Measurements from ENCODE around the gene HEATR5A. TPM values are rescaled to one million over a fixed set of nuclear protein-coding genes. Genes with fewer than 3 reads are reported as not detected.

The HEATR5A gene
- total and polyA plus RNA-seq, 2 of the 13 experiments (the other 11 are each of a cell fraction or from before 2014, with no cell fraction given): 36.4 to 105 TPM

DNA sequence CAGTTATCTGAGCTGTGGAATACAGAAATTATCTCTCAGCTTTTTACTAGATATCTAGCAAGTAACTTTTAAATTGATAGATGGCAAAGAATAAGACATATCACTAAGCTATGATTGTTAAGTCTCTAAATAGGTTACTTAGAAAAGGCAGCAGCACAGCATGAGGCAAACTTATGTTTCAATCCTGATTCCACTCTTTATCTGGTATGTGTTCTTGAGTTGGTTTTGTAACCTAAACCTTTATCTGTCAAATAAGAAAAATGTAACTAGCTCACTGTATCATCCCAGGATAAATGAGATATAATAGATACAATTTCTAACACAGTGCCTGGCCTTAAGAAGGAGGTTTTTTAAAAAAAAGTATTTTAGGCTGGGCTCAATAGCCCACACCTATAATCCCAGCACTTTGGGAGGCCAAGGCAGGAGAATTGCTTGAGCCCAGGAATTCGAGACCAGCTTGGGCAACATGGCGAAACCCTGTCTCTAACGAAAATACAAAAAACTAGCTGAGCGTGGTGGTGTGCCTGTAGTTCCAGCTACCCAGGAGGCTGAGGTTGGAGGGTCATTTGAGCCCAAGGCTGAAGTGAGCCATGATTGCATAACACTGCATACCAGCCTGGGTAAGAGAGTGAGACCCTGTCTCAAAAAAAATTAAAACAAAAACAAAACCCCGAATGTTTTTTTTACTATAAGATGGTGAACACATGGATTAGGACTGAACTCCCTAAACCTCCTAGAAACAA is 56.8 kb downstream of the HEATR5A start (continued):
- TF ChIP-seq, protein P1, sequence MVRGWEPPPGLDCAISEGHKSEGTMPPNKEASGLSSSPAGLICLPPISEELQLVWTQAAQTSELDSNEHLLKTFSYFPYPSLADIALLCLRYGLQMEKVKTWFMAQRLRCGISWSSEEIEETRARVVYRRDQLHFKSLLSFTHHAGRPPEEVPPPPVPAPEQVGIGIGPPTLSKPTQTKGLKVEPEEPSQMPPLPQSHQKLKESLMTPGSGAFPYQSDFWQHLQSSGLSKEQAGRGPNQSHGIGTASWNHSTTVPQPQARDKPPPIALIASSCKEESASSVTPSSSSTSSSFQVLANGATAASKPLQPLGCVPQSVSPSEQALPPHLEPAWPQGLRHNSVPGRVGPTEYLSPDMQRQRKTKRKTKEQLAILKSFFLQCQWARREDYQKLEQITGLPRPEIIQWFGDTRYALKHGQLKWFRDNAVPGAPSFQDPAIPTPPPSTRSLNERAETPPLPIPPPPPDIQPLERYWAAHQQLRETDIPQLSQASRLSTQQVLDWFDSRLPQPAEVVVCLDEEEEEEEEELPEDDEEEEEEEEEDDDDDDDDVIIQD (CRISPR knock-in tag; IDR thresholded peaks at IDR 0.05; ENCODE audit: low read depth): peak; percentile 72; the same call in 1 of the 2 replicates
- peak; percentile 83 for TF ChIP-seq CEBPG (CRISPR knock-in tag; IDR thresholded peaks at IDR 0.05)
- TF ChIP-seq TEF (CRISPR knock-in tag; IDR thresholded peaks at IDR 0.05): peak; percentile 95
- TF ChIP-seq U2AF1 (optimal IDR thresholded peaks at IDR 0.05; ENCODE audit: low read depth, low read length): no peak
- TF ChIP-seq SOX6 (IDR thresholded peaks at IDR 0.05): no peak
- TF ChIP-seq SOX6 (CRISPR knock-in tag; IDR thresholded peaks at IDR 0.05): 0 out of 2 replicates have a peak, but pooled peaks have one; percentile 8
- TF ChIP-seq ZMYM4 (CRISPR knock-in tag; IDR thresholded peaks at IDR 0.05): peak; percentile 70
- TF ChIP-seq, protein P2, sequence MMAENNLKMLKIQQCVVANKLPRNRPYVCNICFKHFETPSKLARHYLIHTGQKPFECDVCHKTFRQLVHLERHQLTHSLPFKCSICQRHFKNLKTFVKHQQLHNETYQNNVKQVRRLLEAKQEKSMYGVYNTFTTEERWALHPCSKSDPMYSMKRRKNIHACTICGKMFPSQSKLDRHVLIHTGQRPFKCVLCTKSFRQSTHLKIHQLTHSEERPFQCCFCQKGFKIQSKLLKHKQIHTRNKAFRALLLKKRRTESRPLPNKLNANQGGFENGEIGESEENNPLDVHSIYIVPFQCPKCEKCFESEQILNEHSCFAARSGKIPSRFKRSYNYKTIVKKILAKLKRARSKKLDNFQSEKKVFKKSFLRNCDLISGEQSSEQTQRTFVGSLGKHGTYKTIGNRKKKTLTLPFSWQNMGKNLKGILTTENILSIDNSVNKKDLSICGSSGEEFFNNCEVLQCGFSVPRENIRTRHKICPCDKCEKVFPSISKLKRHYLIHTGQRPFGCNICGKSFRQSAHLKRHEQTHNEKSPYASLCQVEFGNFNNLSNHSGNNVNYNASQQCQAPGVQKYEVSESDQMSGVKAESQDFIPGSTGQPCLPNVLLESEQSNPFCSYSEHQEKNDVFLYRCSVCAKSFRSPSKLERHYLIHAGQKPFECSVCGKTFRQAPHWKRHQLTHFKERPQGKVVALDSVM (CRISPR knock-in tag; IDR thresholded peaks at IDR 0.05): peak; percentile 83
- TF ChIP-seq MED1 (CRISPR knock-in tag; IDR thresholded peaks at IDR 0.05): peak; percentile 26; the same call in 1 of the 2 replicates
- TF ChIP-seq CEBPB (IDR thresholded peaks at IDR 0.05; ENCODE audit: borderline replicate concordance, low read depth, low read length): peak; percentile 73; the same call in 1 of the 2 replicates
- TF ChIP-seq, protein P3, sequence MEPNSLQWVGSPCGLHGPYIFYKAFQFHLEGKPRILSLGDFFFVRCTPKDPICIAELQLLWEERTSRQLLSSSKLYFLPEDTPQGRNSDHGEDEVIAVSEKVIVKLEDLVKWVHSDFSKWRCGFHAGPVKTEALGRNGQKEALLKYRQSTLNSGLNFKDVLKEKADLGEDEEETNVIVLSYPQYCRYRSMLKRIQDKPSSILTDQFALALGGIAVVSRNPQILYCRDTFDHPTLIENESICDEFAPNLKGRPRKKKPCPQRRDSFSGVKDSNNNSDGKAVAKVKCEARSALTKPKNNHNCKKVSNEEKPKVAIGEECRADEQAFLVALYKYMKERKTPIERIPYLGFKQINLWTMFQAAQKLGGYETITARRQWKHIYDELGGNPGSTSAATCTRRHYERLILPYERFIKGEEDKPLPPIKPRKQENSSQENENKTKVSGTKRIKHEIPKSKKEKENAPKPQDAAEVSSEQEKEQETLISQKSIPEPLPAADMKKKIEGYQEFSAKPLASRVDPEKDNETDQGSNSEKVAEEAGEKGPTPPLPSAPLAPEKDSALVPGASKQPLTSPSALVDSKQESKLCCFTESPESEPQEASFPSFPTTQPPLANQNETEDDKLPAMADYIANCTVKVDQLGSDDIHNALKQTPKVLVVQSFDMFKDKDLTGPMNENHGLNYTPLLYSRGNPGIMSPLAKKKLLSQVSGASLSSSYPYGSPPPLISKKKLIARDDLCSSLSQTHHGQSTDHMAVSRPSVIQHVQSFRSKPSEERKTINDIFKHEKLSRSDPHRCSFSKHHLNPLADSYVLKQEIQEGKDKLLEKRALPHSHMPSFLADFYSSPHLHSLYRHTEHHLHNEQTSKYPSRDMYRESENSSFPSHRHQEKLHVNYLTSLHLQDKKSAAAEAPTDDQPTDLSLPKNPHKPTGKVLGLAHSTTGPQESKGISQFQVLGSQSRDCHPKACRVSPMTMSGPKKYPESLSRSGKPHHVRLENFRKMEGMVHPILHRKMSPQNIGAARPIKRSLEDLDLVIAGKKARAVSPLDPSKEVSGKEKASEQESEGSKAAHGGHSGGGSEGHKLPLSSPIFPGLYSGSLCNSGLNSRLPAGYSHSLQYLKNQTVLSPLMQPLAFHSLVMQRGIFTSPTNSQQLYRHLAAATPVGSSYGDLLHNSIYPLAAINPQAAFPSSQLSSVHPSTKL (CRISPR knock-in tag; IDR thresholded peaks at IDR 0.05): peak; percentile 45
- no peak for TF ChIP-seq ZNF772 (CRISPR knock-in tag; IDR thresholded peaks at IDR 0.05)
- TF ChIP-seq GATAD2A (CRISPR knock-in tag; IDR thresholded peaks at IDR 0.05): 0 out of 2 replicates have a peak, but pooled peaks have one; percentile 30
- no peak for TF ChIP-seq CCAR2 (optimal IDR thresholded peaks at IDR 0.05; ENCODE audit: low read depth, low read length)
- 0 out of 2 replicates have a peak, but pooled peaks have one; percentile 24 for TF ChIP-seq REPIN1 (CRISPR knock-in tag; IDR thresholded peaks at IDR 0.05; ENCODE audit: borderline replicate concordance, low read depth)
- no peak for TF ChIP-seq PAX8 (CRISPR knock-in tag; IDR thresholded peaks at IDR 0.05; ENCODE audit: borderline replicate concordance)
- 0 out of 2 replicates have a peak, but pooled peaks have one; percentile 24 for TF ChIP-seq PATZ1 (CRISPR knock-in tag; IDR thresholded peaks at IDR 0.05)
- TF ChIP-seq SALL1 (CRISPR knock-in tag; IDR thresholded peaks at IDR 0.05): 0 out of 2 replicates have a peak, but pooled peaks have one; percentile 16
- TF ChIP-seq ZNF160 (CRISPR knock-in tag; IDR thresholded peaks at IDR 0.05): no peak
- TF ChIP-seq RXRA (CRISPR knock-in tag; IDR thresholded peaks at IDR 0.05): peak; percentile 33; the same call in 1 of the 2 replicates
